Tibial nerve (tissue), 4 donors: ENCODE results near the gene IST1.

ENCODE experiments used
- CTCF ChIP-seq, 5 experiments: fragments of 200-600 bp in 3 of 5; fragments of 450-650 bp in 2 of 5; sonication (generic) in 3 of 5; IDR thresholded peaks; one replicate each; pipeline ENCODE4 v1.5.1; 2016 to 2019; ENCODE audit warnings: antibody characterized with exemption in 5 of 5, mild to moderate bottlenecking in 3 of 5, moderate library complexity in 2 of 5
- EP300 ChIP-seq, 2 donors: sonication (generic); formaldehyde crosslinking; IDR thresholded peaks; one replicate each; pipeline ENCODE4 v1.6.1; 2017; ENCODE audit warnings: antibody characterized with exemption in 2 of 2, mild to moderate bottlenecking in 1 of 2
- POLR2A ChIP-seq, 2 donors: fragments of 450-650 bp; IDR thresholded peaks; one replicate each; pipeline ENCODE4 v1.6.1; 2017; ENCODE audit warnings: antibody characterized with exemption in 2 of 2, mild to moderate bottlenecking in 2 of 2, moderate library complexity in 2 of 2

DNA sequence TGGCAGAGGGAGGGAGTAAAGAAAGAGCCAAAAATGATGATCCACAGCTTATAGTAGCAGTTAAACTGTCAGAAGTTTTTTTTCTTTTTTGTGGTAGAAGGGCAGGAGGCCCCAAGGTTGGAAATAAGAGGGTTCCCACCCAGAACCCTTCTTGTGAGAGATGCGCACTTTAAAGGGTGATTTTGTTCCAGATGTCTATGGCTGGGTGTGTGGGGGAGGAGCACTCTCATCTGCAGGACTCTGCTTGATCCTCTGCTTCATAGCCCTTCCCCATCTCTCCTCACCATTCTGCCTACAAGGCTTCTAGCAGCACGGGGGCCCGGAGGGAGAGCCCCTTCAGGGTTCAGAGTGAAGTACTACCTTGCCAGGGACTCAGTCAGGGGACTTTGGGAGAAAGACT is 43.2 kb upstream of the IST1 start:
- no peak for TF ChIP-seq CTCF (IDR thresholded peaks at IDR 0.05)
- no peak for TF ChIP-seq POLR2A (IDR thresholded peaks at IDR 0.05)
- TF ChIP-seq EP300 (IDR thresholded peaks at IDR 0.05): no peak
